ENCODE measurements around the gene UNCX.

Gene UNCX

DNA sequence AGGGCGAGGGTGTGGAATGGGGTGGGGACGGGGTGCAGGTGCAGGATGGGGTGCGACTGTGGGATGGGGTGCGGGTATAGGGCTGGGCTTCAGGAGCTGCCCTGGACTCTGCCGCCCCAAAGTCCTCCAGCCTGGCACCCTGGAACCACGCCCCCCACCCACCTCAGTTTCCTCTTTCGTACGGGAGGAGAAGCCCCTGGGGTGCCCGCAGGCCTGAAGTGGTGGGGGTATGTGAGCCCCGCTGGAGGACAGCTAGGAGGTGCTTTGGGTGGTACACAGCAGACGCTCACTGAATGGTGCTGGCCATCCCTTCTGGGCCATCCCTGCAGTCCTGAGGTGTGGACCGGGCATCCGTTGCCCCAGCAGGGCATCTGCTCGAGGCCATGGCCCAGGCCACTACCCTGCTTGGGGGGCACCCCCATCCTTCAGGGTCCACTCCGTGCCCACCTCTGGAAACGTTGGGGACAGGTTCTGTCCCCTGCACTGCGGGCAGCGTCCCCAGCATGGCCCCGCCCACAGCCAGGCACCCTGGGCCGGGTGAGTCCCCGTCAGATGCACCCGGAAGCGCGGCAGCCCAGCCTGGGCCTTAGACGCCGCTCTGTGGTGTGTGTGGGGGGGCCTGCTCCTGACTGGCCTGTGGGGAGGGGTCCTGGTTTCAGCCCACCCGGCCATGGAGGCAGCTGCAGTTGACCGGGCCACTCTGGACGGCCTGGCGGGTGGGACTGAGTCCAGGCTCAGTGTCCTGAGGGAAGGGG is 41.6 kb downstream of the UNCX start:
- Histone ChIP-seq H3K14ac (ENCODE audit: low read length in 2 of 2) (no peak overlapping the region), H4K8ac (ENCODE audit: low read length) (no peak overlapping the region), H3K4me3 (ENCODE audit: insufficient read depth in 1 of 2, low read depth in 1 of 2, low read length in 2 of 2) (no peak overlapping the region), H3K27me3 (ENCODE audit: control insufficient read depth in 1 of 2, insufficient read depth in 1 of 2, low read length in 2 of 2) (peaks cover 3 to 31% of the 10 kb centered on the region in 2 experiments), H3K27ac (ENCODE audit: low read length, poor library complexity, severe bottlenecking) (no peak overlapping the region), H3K79me1 (replicated peaks; ENCODE audit: low read length, poor library complexity, severe bottlenecking) (no peaks in the 10 kb centered on the region), H4K91ac (ENCODE audit: low read length) (no peak overlapping the region), H2AK5ac (ENCODE audit: low read length, severe bottlenecking) (no peak overlapping the region), H3K9ac (ENCODE audit: low read length) (no peak overlapping the region), H2BK120ac (ENCODE audit: low read depth, low read length) (no peak overlapping the region), H3K18ac (ENCODE audit: low read depth in 1 of 2, low read length in 2 of 2) (no peak overlapping the region), H2BK5ac (ENCODE audit: low read depth, low read length, poor library complexity, severe bottlenecking) (no peak overlapping the region), H2BK15ac (ENCODE audit: low read depth, poor library complexity, severe bottlenecking) (no peak overlapping the region), H3K9me3 (ENCODE audit: control insufficient read depth, low read length) (no peaks in the 10 kb centered on the region), H2BK12ac (ENCODE audit: low read length in 2 of 2) (no peak overlapping the region), H3K4me1 (ENCODE audit: control insufficient read depth, insufficient read depth, low read depth, low read length) (no peaks in the 10 kb centered on the region), H3K4ac (ENCODE audit: low read depth in 1 of 2, low read length in 2 of 2) (no peak overlapping the region), H3K36me3 (ENCODE audit: control insufficient read depth in 1 of 2, insufficient read depth in 2 of 2, low read depth in 1 of 2, low read length in 2 of 2) (no peaks in the 10 kb centered on the region), H3K23ac (ENCODE audit: low read length in 2 of 2) (no peak overlapping the region), H3K4me2 (ENCODE audit: low read length, poor library complexity, severe bottlenecking) (no peak overlapping the region), H2AFZ (ENCODE audit: low read depth, low read length) (no peak overlapping the region)
- DNase-seq = no peak
- 91% methylated on average over 24 of the region's 30 CpGs for WGBS

DNA sequence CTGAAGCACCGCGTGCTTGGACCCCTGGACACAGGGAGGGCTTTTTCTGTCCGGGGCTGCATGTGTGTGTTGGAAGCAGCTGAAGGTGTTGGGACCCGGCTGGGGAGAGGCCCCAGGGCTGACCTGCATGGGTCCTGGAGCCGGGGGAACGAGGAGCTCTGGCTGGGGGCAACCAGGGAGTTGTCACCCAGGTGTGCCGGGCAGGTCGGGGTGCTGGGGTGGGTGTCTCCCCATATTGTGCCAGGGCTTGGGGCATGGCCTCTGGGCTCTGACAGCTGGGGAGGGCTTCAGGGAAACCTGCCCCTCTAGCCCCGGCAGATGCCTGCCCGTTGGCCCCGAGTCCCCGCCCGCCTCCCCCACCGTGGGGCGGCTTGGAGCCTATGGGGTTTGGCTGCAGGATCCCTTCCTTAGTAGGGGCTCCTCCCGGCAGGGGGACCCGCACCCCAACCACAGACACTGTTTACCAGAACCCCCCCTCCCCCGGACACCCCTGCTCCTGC is 42.3 kb downstream of the UNCX start:
- Histone ChIP-seq H3K4ac (ENCODE audit: low read depth in 1 of 2, low read length in 2 of 2) (no peak overlapping the region), H3K9ac (ENCODE audit: low read length) (no peak overlapping the region), H2BK120ac (ENCODE audit: low read depth, low read length) (no peak overlapping the region), H3K27ac (ENCODE audit: low read length, poor library complexity, severe bottlenecking) (no peak overlapping the region), H2AK5ac (ENCODE audit: low read length, severe bottlenecking) (no peak overlapping the region), H3K4me2 (ENCODE audit: low read length, poor library complexity, severe bottlenecking) (no peak overlapping the region), H2BK5ac (ENCODE audit: low read depth, low read length, poor library complexity, severe bottlenecking) (no peak overlapping the region), H3K79me1 (replicated peaks; ENCODE audit: low read length, poor library complexity, severe bottlenecking) (no peaks in the 10 kb centered on the region), H3K4me3 (ENCODE audit: insufficient read depth in 1 of 2, low read depth in 1 of 2, low read length in 2 of 2) (no peak overlapping the region), H3K23ac (ENCODE audit: low read length in 2 of 2) (no peak overlapping the region), H3K4me1 (ENCODE audit: control insufficient read depth, insufficient read depth, low read depth, low read length) (no peaks in the 10 kb centered on the region), H3K9me3 (ENCODE audit: control insufficient read depth, low read length) (no peaks in the 10 kb centered on the region), H3K14ac (ENCODE audit: low read length in 2 of 2) (no peak overlapping the region), H2BK12ac (ENCODE audit: low read length in 2 of 2) (no peak overlapping the region), H2BK15ac (ENCODE audit: low read depth, poor library complexity, severe bottlenecking) (no peak overlapping the region), H3K36me3 (ENCODE audit: control insufficient read depth in 1 of 2, insufficient read depth in 2 of 2, low read depth in 1 of 2, low read length in 2 of 2) (no peaks in the 10 kb centered on the region), H3K27me3 (ENCODE audit: control insufficient read depth in 1 of 2, insufficient read depth in 1 of 2, low read length in 2 of 2) (peaks cover 3 to 26% of the 10 kb centered on the region in 2 experiments), H3K18ac (ENCODE audit: low read depth in 1 of 2, low read length in 2 of 2) (no peak overlapping the region), H2AFZ (ENCODE audit: low read depth, low read length) (no peak overlapping the region), H4K8ac (ENCODE audit: low read length) (no peak overlapping the region), H4K91ac (ENCODE audit: low read length) (no peak overlapping the region)
- no peak for DNase-seq
- WGBS = 92% methylated on average over 18 of the region's 18 CpGs

DNA sequence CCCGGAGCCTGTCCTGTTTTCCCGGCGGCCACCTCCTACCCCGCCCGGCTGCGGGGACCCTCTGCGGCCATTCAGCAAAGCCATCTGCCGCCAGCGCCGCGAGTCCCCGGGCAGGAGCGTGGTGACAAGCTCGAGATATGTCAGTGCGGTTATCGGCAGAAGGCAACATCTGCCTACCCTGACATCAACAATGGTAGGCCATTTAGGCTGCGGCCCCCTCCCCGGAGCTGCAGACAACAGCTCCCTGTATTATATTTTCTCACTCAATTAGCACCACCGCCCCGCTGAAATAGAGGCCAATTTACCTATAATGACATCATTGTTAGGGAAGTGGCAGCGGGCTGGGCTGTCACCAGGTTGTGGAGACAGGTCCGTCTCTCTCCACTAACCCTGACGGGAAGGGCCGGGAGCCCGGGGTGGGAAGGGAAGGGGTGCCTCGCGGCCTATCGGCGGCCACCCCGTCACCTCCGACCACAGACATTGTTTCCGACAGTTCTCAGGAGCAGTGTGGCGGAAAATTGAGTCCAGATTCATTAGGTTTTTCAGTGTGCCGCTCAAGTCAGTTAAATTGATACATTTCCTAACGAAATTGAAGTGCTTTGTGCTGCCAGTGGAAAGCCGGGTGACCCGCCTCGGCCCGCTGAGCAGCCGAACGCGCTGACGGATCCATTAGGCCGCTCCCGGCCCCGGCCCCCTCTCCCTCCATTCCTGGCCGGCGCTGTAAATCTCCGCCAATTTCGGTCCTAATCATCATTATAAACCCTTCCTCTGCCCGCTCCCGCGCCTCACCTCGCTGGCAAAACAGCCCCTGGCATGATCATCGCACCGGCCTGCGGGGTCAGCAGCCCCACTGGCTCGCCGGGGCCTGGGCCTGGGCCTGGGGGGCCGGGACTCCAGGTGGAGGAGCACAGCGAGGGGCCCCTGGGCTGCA is 43.0 kb downstream of the UNCX start:
- Histone ChIP-seq H2BK120ac (ENCODE audit: low read depth, low read length) (no peak overlapping the region), H3K23ac (ENCODE audit: low read length in 2 of 2) (no peak overlapping the region), H4K8ac (ENCODE audit: low read length) (no peak overlapping the region), H2BK12ac (ENCODE audit: low read length in 2 of 2) (no peak overlapping the region), H3K18ac (ENCODE audit: low read depth in 1 of 2, low read length in 2 of 2) (no peak overlapping the region), H3K9me3 (ENCODE audit: control insufficient read depth, low read length) (no peaks in the 10 kb centered on the region), H3K4me3 (ENCODE audit: insufficient read depth in 1 of 2, low read depth in 1 of 2, low read length in 2 of 2) (no peak overlapping the region), H3K4ac (ENCODE audit: low read depth in 1 of 2, low read length in 2 of 2) (no peak overlapping the region), H3K4me1 (ENCODE audit: control insufficient read depth, insufficient read depth, low read depth, low read length) (no peaks in the 10 kb centered on the region), H3K14ac (ENCODE audit: low read length in 2 of 2) (no peak overlapping the region), H2BK15ac (ENCODE audit: low read depth, poor library complexity, severe bottlenecking) (no peak overlapping the region), H2AFZ (ENCODE audit: low read depth, low read length) (no peak overlapping the region), H3K36me3 (ENCODE audit: control insufficient read depth in 1 of 2, insufficient read depth in 2 of 2, low read depth in 1 of 2, low read length in 2 of 2) (no peaks in the 10 kb centered on the region), H4K91ac (ENCODE audit: low read length) (no peak overlapping the region), H3K9ac (ENCODE audit: low read length) (no peak overlapping the region), H2AK5ac (ENCODE audit: low read length, severe bottlenecking) (no peak overlapping the region), H3K27me3 (ENCODE audit: control insufficient read depth in 1 of 2, insufficient read depth in 1 of 2, low read length in 2 of 2) (peaks cover 0 to 20% of the 10 kb centered on the region in 2 experiments), H3K79me1 (replicated peaks; ENCODE audit: low read length, poor library complexity, severe bottlenecking) (no peaks in the 10 kb centered on the region), H3K27ac (ENCODE audit: low read length, poor library complexity, severe bottlenecking) (no peak overlapping the region), H2BK5ac (ENCODE audit: low read depth, low read length, poor library complexity, severe bottlenecking) (no peak overlapping the region), H3K4me2 (ENCODE audit: low read length, poor library complexity, severe bottlenecking) (no peak overlapping the region)
- DNase-seq = no peak
- WGBS = 88% methylated on average over 59 of the region's 61 CpGs

DNA sequence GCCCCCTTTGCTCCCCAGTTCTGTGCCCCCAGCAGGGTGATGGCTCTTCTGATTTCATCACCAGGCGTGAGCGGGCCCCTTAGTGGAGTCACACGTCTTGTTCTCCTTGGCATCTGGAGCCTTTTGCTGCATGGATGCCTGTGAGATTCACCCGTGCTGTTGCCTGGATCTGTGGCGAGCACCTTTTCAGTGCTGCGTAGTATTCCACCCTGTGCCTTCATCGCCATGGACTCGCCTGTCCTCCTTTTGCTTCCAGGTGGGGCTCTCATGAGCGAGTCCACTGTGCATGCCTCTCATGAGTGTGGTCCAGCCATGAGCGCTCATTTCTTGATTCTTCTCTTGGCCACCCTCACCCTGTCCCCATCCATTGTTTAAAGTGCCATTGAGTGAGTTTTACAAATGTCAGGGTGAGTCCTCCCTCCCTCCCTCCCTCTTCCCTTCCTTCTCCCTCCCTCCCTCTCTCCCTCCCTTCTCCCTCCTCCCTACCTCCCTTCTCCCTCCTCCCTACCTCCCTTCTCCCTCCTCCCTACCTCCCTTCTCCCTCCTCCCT is 44.0 kb downstream of the UNCX start:
- no peaks in the 10 kb centered on the region for H3K4me1 ChIP-seq (ENCODE audit: control insufficient read depth, insufficient read depth, low read depth, low read length)
- no peaks in the 10 kb centered on the region for H3K36me3 ChIP-seq (ENCODE audit: control insufficient read depth in 1 of 2, insufficient read depth in 2 of 2, low read depth in 1 of 2, low read length in 2 of 2)
- H3K9me3 ChIP-seq (ENCODE audit: control insufficient read depth, low read length) = no peaks in the 10 kb centered on the region
- H4K8ac ChIP-seq (ENCODE audit: low read length) = no peak overlapping the region
- no peak overlapping the region for H2BK12ac ChIP-seq (ENCODE audit: low read length in 2 of 2)
- H3K14ac ChIP-seq (ENCODE audit: low read length in 2 of 2) = no peak overlapping the region
- WGBS = 85% methylated on average over 10 of the region's 10 CpGs
- H3K18ac ChIP-seq (ENCODE audit: low read depth in 1 of 2, low read length in 2 of 2) = no peak overlapping the region
- no peak overlapping the region for H2AFZ ChIP-seq (ENCODE audit: low read depth, low read length)
- no peak overlapping the region for H2BK120ac ChIP-seq (ENCODE audit: low read depth, low read length)
- H3K4ac ChIP-seq (ENCODE audit: low read depth in 1 of 2, low read length in 2 of 2) = no peak overlapping the region
- H2AK5ac ChIP-seq (ENCODE audit: low read length, severe bottlenecking) = no peak overlapping the region
- no peak overlapping the region for H3K4me2 ChIP-seq (ENCODE audit: low read length, poor library complexity, severe bottlenecking)
- no peak overlapping the region for H3K27ac ChIP-seq (ENCODE audit: low read length, poor library complexity, severe bottlenecking)
- no peak overlapping the region for H2BK15ac ChIP-seq (ENCODE audit: low read depth, poor library complexity, severe bottlenecking)
- no peak overlapping the region for H4K91ac ChIP-seq (ENCODE audit: low read length)
- DNase-seq = no peak
- peaks cover 0 to 17% of the 10 kb centered on the region in 2 experiments for H3K27me3 ChIP-seq (ENCODE audit: control insufficient read depth in 1 of 2, insufficient read depth in 1 of 2, low read length in 2 of 2)
- no peaks in the 10 kb centered on the region for H3K79me1 ChIP-seq (replicated peaks; ENCODE audit: low read length, poor library complexity, severe bottlenecking)
- no peak overlapping the region for H2BK5ac ChIP-seq (ENCODE audit: low read depth, low read length, poor library complexity, severe bottlenecking)
- H3K4me3 ChIP-seq (ENCODE audit: insufficient read depth in 1 of 2, low read depth in 1 of 2, low read length in 2 of 2) = peak overlapping the region in 1 of 2 experiments; percentile 17
- H3K23ac ChIP-seq (ENCODE audit: low read length in 2 of 2) = no peak overlapping the region
- H3K9ac ChIP-seq (ENCODE audit: low read length) = no peak overlapping the region
